HepG2 (cell line): ENCODE results near the gene GASK1A.

Experiments
- CTCF ChIP-seq: sonication (generic); formaldehyde crosslinking; IDR thresholded peaks from 2 replicates; pipeline ENCODE4 v1.5.0; 2020; ENCODE audit warnings: mild to moderate bottlenecking, missing genetic modification reagents, moderate library complexity
- EZH2 ChIP-seq: conservative IDR thresholded peaks from 2 replicates; pipeline ENCODE4 v1.6.1; 2012; ENCODE audit warnings: mild to moderate bottlenecking, low read depth, low read length, moderate library complexity
- FOXP1 ChIP-seq, 2 experiments: fragments of 450-650 bp in 1 of 2; IDR thresholded peaks; 2 replicates each; pipeline ENCODE4 v1.6.1; 2017 to 2018; ENCODE audit warnings: antibody characterized with exemption in 1 of 2
- SPEN ChIP-seq: sonication (generic); formaldehyde crosslinking; IDR thresholded peaks from 2 replicates; pipeline ENCODE4 v1.5.1; 2020; ENCODE audit warnings: low read depth, mild to moderate bottlenecking, missing genetic modification reagents
- TGIF2 ChIP-seq: IDR thresholded peaks from 2 replicates; pipeline ENCODE4 v1.6.1; 2016; ENCODE audit warnings: control low read depth, missing compliant biosample characterization
- ZBTB34 ChIP-seq: sonication (generic); formaldehyde crosslinking; IDR thresholded peaks from 2 replicates; pipeline ENCODE4 v1.8.0; 2022; ENCODE audit warnings: mild to moderate bottlenecking, missing genetic modification reagents
- ZNF121 ChIP-seq: sonication (generic); formaldehyde crosslinking; IDR thresholded peaks from 2 replicates; pipeline ENCODE4 v1.5.0; 2020; ENCODE audit warnings: mild to moderate bottlenecking, missing genetic modification reagents
- ZNF709 ChIP-seq: sonication (generic); formaldehyde crosslinking; IDR thresholded peaks from 2 replicates; pipeline ENCODE4 v1.5.0; 2020; ENCODE audit warnings: mild to moderate bottlenecking, missing genetic modification reagents

DNA sequence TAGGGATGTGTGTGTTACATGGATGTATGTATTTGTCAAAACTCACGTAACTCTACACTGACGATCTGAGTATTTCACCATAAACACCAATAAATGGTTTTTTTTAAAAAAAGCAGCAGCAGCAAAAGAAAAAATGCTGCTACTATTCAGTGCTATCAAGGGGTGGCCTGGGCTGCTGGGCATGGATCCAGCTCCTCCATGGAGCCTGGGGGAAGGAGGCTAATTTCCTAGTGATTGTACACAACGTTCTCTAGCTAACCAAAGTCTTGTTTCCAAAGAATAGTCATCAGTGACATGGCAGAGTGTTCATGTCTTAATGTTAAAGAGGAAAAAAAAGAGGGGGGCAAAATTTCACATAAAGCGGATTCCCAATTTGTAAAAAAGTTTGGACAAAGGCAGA lies 97.7 kb downstream of the GASK1A start:
- TF ChIP-seq CTCF (CRISPR knock-in tag), result no peak
- TF ChIP-seq SPEN, result no peak
- no peak for TF ChIP-seq ZNF709 (CRISPR knock-in tag)
- no peak for TF ChIP-seq EZH2
- no peak for TF ChIP-seq ZBTB34 (CRISPR knock-in tag)
- TF ChIP-seq ZNF121 (CRISPR knock-in tag), result no peak
- no peak for TF ChIP-seq TGIF2 (CRISPR knock-in tag)
- TF ChIP-seq FOXP1 (IDR thresholded peaks at IDR 0.05), result no peak
- TF ChIP-seq FOXP1 (CRISPR knock-in tag; IDR thresholded peaks at IDR 0.05), result no peak
